ENCODE results near the gene COBLL1.

DNA sequence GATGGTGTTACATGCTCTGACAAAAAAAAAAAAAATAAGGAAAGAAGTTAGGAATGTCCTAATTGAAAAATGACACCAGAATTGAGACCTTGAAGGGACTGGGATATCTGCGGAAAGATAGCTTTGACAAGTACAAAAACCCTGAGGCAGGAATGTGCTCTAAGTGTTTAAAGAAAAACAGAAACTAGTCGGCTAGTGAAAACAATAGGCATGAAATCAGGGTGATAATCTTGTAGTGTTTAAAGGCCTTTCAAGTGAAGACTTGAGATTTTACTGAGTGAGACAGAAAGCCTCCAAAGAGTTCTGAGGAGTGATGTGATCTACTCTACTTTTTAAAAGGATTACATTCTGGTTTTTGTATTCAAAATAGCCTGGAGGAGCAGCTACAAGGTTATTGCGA, 107.4 kb downstream of the COBLL1 start:
- TF ChIP-seq TAF1 (IDR thresholded peaks at IDR 0.05; ENCODE audit: low read depth) (no peak), EP300 (IDR thresholded peaks at IDR 0.05; ENCODE audit: borderline replicate concordance) (no peak), YY1 (IDR thresholded peaks at IDR 0.05; ENCODE audit: low read depth) (no peak), FOXM1 (IDR thresholded peaks at IDR 0.05; ENCODE audit: borderline replicate concordance, low read depth) (no peak), REST (IDR thresholded peaks at IDR 0.05; ENCODE audit: low read depth) (no peak), EGR1 (IDR thresholded peaks at IDR 0.05) (no peak), RAD21 (IDR thresholded peaks at IDR 0.05; ENCODE audit: low read depth) (no peak), MAX (IDR thresholded peaks at IDR 0.05) (no peak)
- TF ChIP-seq, protein P1, sequence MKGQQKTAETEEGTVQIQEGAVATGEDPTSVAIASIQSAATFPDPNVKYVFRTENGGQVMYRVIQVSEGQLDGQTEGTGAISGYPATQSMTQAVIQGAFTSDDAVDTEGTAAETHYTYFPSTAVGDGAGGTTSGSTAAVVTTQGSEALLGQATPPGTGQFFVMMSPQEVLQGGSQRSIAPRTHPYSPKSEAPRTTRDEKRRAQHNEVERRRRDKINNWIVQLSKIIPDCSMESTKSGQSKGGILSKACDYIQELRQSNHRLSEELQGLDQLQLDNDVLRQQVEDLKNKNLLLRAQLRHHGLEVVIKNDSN (IDR thresholded peaks at IDR 0.05): no peak

Data from Ishikawa (cell line).